Upper lobe of right lung (tissue), 1 donor: Measurements from ENCODE around the gene MEDAG. TPM values are rescaled to one million over a fixed set of nuclear protein-coding genes. Genes with fewer than 3 reads are reported as not detected.

Experiments
- ATAC-seq: fragments of 200-7000 bp; cut with Tn5 transposase; one replicate; pipeline ENCODE4 v1.9.1; 2020; ENCODE audit warnings: mild to moderate bottlenecking, moderate library complexity
- DNase-seq: peaks from one replicate; pipeline ENCODE4 v3.0.0-alpha.2; 2020
- H3K27ac ChIP-seq: fragments of 200-600 bp; one replicate; pipeline ENCODE4 v1.8.0; 2022
- H3K27me3 ChIP-seq: fragments of 200-600 bp; one replicate; pipeline ENCODE4 v1.8.0; 2022; ENCODE audit warnings: mild to moderate bottlenecking
- H3K36me3 ChIP-seq: fragments of 200-600 bp; one replicate; pipeline ENCODE4 v1.8.0; 2022
- H3K4me1 ChIP-seq: fragments of 200-600 bp; one replicate; pipeline ENCODE4 v1.8.0; 2022
- H3K4me3 ChIP-seq: fragments of 200-600 bp; one replicate; pipeline ENCODE4 v1.8.0; 2022; ENCODE audit warnings: mild to moderate bottlenecking
- H3K9me3 ChIP-seq: fragments of 200-600 bp; one replicate; pipeline ENCODE4 v1.8.0; 2022
- CTCF ChIP-seq: fragments of 200-600 bp; IDR thresholded peaks from one replicate; pipeline ENCODE4 v1.8.0; 2022; ENCODE audit warnings: antibody characterized with exemption
- intact Hi-C: fragments of 100-400 bp; cut with DNase I; formaldehyde crosslinking; loops from one replicate; pipeline ENCODE4 v1.11.0; 2022
- total RNA-seq: library from RNA; stranded (reverse); fragmentation: NEBNext Ultra II Directional; extraction: Animal tissue kit (Norgen Biotek cat#: 25700); gene quantifications from one replicate; pipeline ENCODE4 v1.2.1, GENCODE V29; 2021
- donor health status: DM: no; HTN: yes; CAD: no; lungs with severe emphysema.

MEDAG gene
- total RNA-seq, 1 donor from 2014 or later: 5.5 TPM

- Histone ChIP-seq H3K36me3 (no peaks in the 10 kb centered on the region), H3K27ac (no peak overlapping the region), H3K9me3 (no peaks in the 10 kb centered on the region), H3K4me3 (no peak overlapping the region), H3K27me3 (no peaks in the 10 kb centered on the region), H3K4me1 (no peaks in the 10 kb centered on the region)
- DNase-seq (no peak), ATAC-seq (peak; percentile 35)
- intact Hi-C loops: no loop called here
- no peak for TF ChIP-seq CTCF
These were observed 24.9 kb upstream of the MEDAG start for GRCh38 chr13:30881191-30881651.

GRCh38 chr13:30882026-30882850 lies 23.8 kb upstream of the MEDAG start:
- ATAC-seq (no peak), DNase-seq (no peak)
- Histone ChIP-seq H3K27ac (no peak overlapping the region), H3K27me3 (no peaks in the 10 kb centered on the region), H3K4me1 (no peaks in the 10 kb centered on the region), H3K36me3 (no peaks in the 10 kb centered on the region), H3K4me3 (no peak overlapping the region), H3K9me3 (no peaks in the 10 kb centered on the region)
- intact Hi-C loops: no loop called here
- no peak for TF ChIP-seq CTCF

GRCh38 chr13:30882996-30883766 lies 22.9 kb upstream of the MEDAG start:
- Histone ChIP-seq H3K27me3 (no peaks in the 10 kb centered on the region), H3K27ac (no peak overlapping the region), H3K36me3 (no peaks in the 10 kb centered on the region), H3K9me3 (no peaks in the 10 kb centered on the region), H3K4me1 (no peaks in the 10 kb centered on the region), H3K4me3 (no peak overlapping the region)
- no peak for TF ChIP-seq CTCF
- intact Hi-C loops: no loop called here
- ATAC-seq: no peak
- no peak for DNase-seq

- ATAC-seq (no peak), DNase-seq (no peak)
- intact Hi-C loops: no loop called here
- H3K27ac ChIP-seq: no peak overlapping the region
- no peaks in the 10 kb centered on the region for H3K27me3 ChIP-seq
- H3K9me3 ChIP-seq: no peaks in the 10 kb centered on the region
- no peaks in the 10 kb centered on the region for H3K4me1 ChIP-seq
- no peak for TF ChIP-seq CTCF
- no peaks in the 10 kb centered on the region for H3K36me3 ChIP-seq
- no peak overlapping the region for H3K4me3 ChIP-seq
These were observed 21.5 kb upstream of the MEDAG start for GRCh38 chr13:30884543-30884942.

- Histone ChIP-seq H3K4me1 (no peaks in the 10 kb centered on the region), H3K27ac (no peak overlapping the region), H3K36me3 (no peaks in the 10 kb centered on the region), H3K27me3 (no peaks in the 10 kb centered on the region), H3K9me3 (no peaks in the 10 kb centered on the region), H3K4me3 (no peak overlapping the region)
- ATAC-seq (no peak), DNase-seq (no peak)
- TF ChIP-seq CTCF: no peak
- intact Hi-C loops: no loop called here
These were observed 16.8 kb upstream of the MEDAG start for GRCh38 chr13:30889196-30889690.
